ENCODE data around the gene AADAC.

DNA sequence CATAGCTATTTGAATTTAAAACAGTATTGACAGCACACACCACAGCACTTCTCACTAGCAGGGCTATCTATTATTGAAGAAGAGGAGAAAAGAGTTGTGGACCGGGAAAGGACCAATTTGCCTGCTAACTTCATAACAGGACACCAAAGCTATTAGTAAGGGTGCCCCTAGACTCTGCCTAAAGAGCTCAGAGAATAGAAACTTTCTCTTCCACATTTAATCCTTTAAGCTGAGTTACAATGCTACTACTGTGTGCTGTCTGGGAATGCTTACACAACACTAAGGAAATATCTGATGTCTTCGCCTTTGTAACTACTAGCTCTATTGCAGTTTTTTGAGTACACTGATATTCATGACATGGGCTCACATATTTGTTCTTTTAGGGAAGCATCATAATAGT lies 13.5 kb upstream of the AADAC start:
- TF ChIP-seq POLR2A (IDR thresholded peaks at IDR 0.05; ENCODE audit: low read depth, low read length), result no peak
- TF ChIP-seq POLR2AphosphoS5 (IDR thresholded peaks at IDR 0.05; ENCODE audit: low read depth, low read length), result no peak

Data from GM12891 (cell line).